H9 (cell line): ENCODE data around the gene PAAF1. TPM values are rescaled to one million over a fixed set of nuclear protein-coding genes. Genes with fewer than 3 reads are reported as not detected.

ENCODE experiments used
- DNase-seq: peaks from one replicate; pipeline ENCODE4 v3.0.0-alpha.2; 2017
- H2AFZ ChIP-seq: one replicate; pipeline ENCODE4 v1.6.1; 2013; ENCODE audit warnings: mild to moderate bottlenecking, low read length, control low read depth, moderate library complexity
- H2AK5ac ChIP-seq: 2 replicates; pipeline ENCODE4 v1.6.1; 2013; ENCODE audit warnings: low read length, control low read depth, mixed read lengths; ENCODE audit not compliant: insufficient read length
- H2BK120ac ChIP-seq: one replicate; pipeline ENCODE4 v1.6.1; 2013; ENCODE audit warnings: low read depth, mild to moderate bottlenecking, low read length, control low read depth, inconsistent platforms; ENCODE audit not compliant: poor library complexity, severe bottlenecking
- H2BK12ac ChIP-seq: 2 replicates; pipeline ENCODE4 v1.6.1; 2013; ENCODE audit warnings: low read length, control low read depth, mixed read lengths, low read depth; ENCODE audit not compliant: insufficient read length
- H2BK15ac ChIP-seq: 2 replicates; pipeline ENCODE4 v1.6.1; 2013; ENCODE audit warnings: low read depth, low read length, control low read depth
- H2BK20ac ChIP-seq: one replicate; pipeline ENCODE4 v1.6.1; 2013; ENCODE audit warnings: low read depth, mild to moderate bottlenecking, low read length, control low read depth, inconsistent platforms; ENCODE audit not compliant: poor library complexity, severe bottlenecking
- H2BK5ac ChIP-seq: 2 replicates; pipeline ENCODE4 v1.6.1; 2013; ENCODE audit warnings: low read length, control low read depth, mixed read lengths; ENCODE audit not compliant: insufficient read length
- H3K14ac ChIP-seq: 2 replicates; pipeline ENCODE4 v1.6.1; 2013; ENCODE audit warnings: low read length, control low read depth; ENCODE audit not compliant: insufficient read depth
- H3K18ac ChIP-seq: 2 replicates; pipeline ENCODE4 v1.6.1; 2013; ENCODE audit warnings: low read depth, mild to moderate bottlenecking, mixed read lengths, low read length, control low read depth; ENCODE audit not compliant: insufficient read length
- H3K23ac ChIP-seq: 2 replicates; pipeline ENCODE4 v1.6.1; 2013; ENCODE audit warnings: low read length, control low read depth, mixed read lengths, low read depth; ENCODE audit not compliant: insufficient read length
- H3K23me2 ChIP-seq: 2 replicates; pipeline ENCODE4 v1.6.1; 2013; ENCODE audit warnings: low read depth, mild to moderate bottlenecking, mixed read lengths, low read length, control low read depth; ENCODE audit not compliant: insufficient read length, poor library complexity, severe bottlenecking
- H3K27ac ChIP-seq: 2 replicates; pipeline ENCODE4 v1.5.1; 2013; ENCODE audit warnings: low read length, control low read depth, mixed read lengths, low read depth; ENCODE audit not compliant: insufficient read length
- H3K27me3 ChIP-seq: 2 replicates; pipeline ENCODE4 v1.6.1; 2013; ENCODE audit warnings: low read length, control low read depth, inconsistent platforms; ENCODE audit not compliant: insufficient read depth
- H3K4ac ChIP-seq: 2 replicates; pipeline ENCODE4 v1.6.1; 2013; ENCODE audit warnings: low read depth, mild to moderate bottlenecking, control low read depth, inconsistent platforms, low read length, moderate library complexity
- H3K4me1 ChIP-seq: 2 replicates; pipeline ENCODE4 v1.6.1; 2013; ENCODE audit warnings: low read length, control low read depth, inconsistent platforms; ENCODE audit not compliant: insufficient read depth
- H3K4me2 ChIP-seq: 2 replicates; pipeline ENCODE4 v1.6.1; 2013; ENCODE audit warnings: low read length, control low read depth, mixed read lengths; ENCODE audit not compliant: insufficient read length, insufficient read depth
- H3K56ac ChIP-seq: 2 replicates; pipeline ENCODE4 v1.6.1; 2013; ENCODE audit warnings: low read depth, mild to moderate bottlenecking, mixed read lengths, low read length, control low read depth; ENCODE audit not compliant: insufficient read length
- H3K79me1 ChIP-seq: 2 replicates; pipeline ENCODE4 v1.6.1; 2013; ENCODE audit warnings: low read depth, mild to moderate bottlenecking, moderate library complexity, low read length, control low read depth, inconsistent platforms; ENCODE audit not compliant: insufficient read depth, poor library complexity, severe bottlenecking
- H3K79me2 ChIP-seq: 2 replicates; pipeline ENCODE4 v1.6.1; 2013; ENCODE audit warnings: low read length, control low read depth, inconsistent platforms; ENCODE audit not compliant: insufficient read depth
- H3K9ac ChIP-seq: 2 replicates; pipeline ENCODE4 v1.6.1; 2013; ENCODE audit warnings: low read length, control low read depth, mixed read lengths; ENCODE audit not compliant: insufficient read length; ENCODE audit errors: extremely low read depth
- H3K9me3 ChIP-seq: one replicate; pipeline ENCODE4 v1.6.1; 2013; ENCODE audit warnings: low read depth, low read length, inconsistent platforms; ENCODE audit not compliant: control insufficient read depth
- H3T11ph ChIP-seq: one replicate; pipeline ENCODE4 v1.6.1; 2013; ENCODE audit warnings: mild to moderate bottlenecking, low read length, control low read depth, inconsistent platforms
- H4K20me1 ChIP-seq: one replicate; pipeline ENCODE4 v1.6.1; 2013; ENCODE audit not compliant: control insufficient read depth, insufficient read length, insufficient read depth
- H4K5ac ChIP-seq: 2 replicates; pipeline ENCODE4 v1.6.1; 2013; ENCODE audit warnings: low read depth, mild to moderate bottlenecking, mixed read lengths, low read length, control low read depth; ENCODE audit not compliant: insufficient read length
- H4K8ac ChIP-seq: replicated peaks from 2 replicates; pipeline ENCODE4 v1.6.1; 2013; ENCODE audit warnings: low read length, control low read depth, mixed read lengths, low read depth; ENCODE audit not compliant: insufficient read length
- H4K91ac ChIP-seq: 2 replicates; pipeline ENCODE4 v1.6.1; 2013; ENCODE audit warnings: low read depth, mild to moderate bottlenecking, moderate library complexity, mixed read lengths, low read length, control low read depth; ENCODE audit not compliant: insufficient read length
- H3K27ac Mint-ChIP-seq, 3 experiments: 2 replicates in 2 of 3; 3 replicates in 1 of 3; pipeline ENCODE4 v1.8.0; 2020 to 2021; ENCODE audit warnings: mixed read lengths in 3 of 3, mild to moderate bottlenecking in 1 of 3, moderate library complexity in 1 of 3
- H3K27me3 Mint-ChIP-seq: 2 replicates; pipeline ENCODE4 v1.8.0; 2021; ENCODE audit warnings: low read depth, mild to moderate bottlenecking, moderate library complexity, mixed read lengths
- H3K36me3 Mint-ChIP-seq, 3 experiments: 2 replicates in 2 of 3; 3 replicates in 1 of 3; pipeline ENCODE4 v1.8.0; 2020 to 2021; ENCODE audit warnings: low read depth in 3 of 3, mixed read lengths in 3 of 3; ENCODE audit not compliant: insufficient read depth in 1 of 3
- H3K4me1 Mint-ChIP-seq, 2 experiments: 2 replicates each; pipeline ENCODE4 v1.8.0; 2020; ENCODE audit warnings: mixed read lengths in 2 of 2
- H3K4me3 Mint-ChIP-seq, 2 experiments: 2 replicates in 1 of 2; 3 replicates in 1 of 2; pipeline ENCODE4 v1.8.0; 2020 to 2021; ENCODE audit warnings: mild to moderate bottlenecking in 2 of 2, mixed read lengths in 2 of 2, moderate library complexity in 1 of 2
- H3K9me3 Mint-ChIP-seq, 2 experiments: 2 replicates in 1 of 2; 3 replicates in 1 of 2; pipeline ENCODE4 v1.8.0; 2020; ENCODE audit warnings: mild to moderate bottlenecking in 2 of 2, mixed read lengths in 2 of 2, moderate library complexity in 1 of 2
- WGBS: extraction: QIAGEN DNeasy Blood & Tissue Kit; methylation state at CpG from one replicate; pipeline ENCODE4 v1.1.7; 2013; ENCODE audit warnings: missing lambda C conversion rate, low lambda C conversion rate, mixed read lengths; ENCODE audit not compliant: insufficient read length; ENCODE audit errors: extremely low coverage; 5-methylcytosine and 5-hydroxymethylcytosine counted together
- total RNA-seq: library from RNA; stranded (reverse); gene quantifications from 2 replicates; pipeline ENCODE4 v1.2.1, GENCODE V29; 2021
- TF ChIP-seq, protein P1 (sequence below): fragments of 200-600 bp; sonication (generic); conservative IDR thresholded peaks from 3 replicates; pipeline ENCODE4 v1.8.0; 2021; ENCODE audit warnings: antibody characterized with exemption, mild to moderate bottlenecking

The PAAF1 gene
- total RNA-seq, 1 experiment from 2014 or later = 24.3 TPM

DNA sequence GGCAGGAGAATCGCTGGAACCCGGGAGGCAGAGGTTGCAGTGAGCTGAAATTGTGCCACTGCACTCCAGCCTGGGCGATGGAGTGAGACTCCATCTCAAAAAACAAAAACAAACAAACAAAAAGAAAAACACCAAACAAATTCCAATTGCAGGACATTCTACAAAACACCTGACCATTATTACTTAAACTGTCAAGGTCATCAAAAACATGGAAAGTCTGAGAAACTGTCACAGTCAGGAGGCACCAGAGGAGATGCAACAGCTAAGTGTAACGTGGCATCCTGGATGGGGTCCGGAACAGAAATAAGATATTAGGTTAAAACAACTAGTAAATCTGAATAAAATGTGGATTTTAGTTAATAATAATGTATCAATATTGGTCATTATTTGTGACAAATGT, 73.1 kb downstream of the PAAF1 start:
- no peak overlapping the region for H2AK5ac ChIP-seq

More for the DNA sequence above, 73.1 kb downstream of the PAAF1 start:
- H4K8ac ChIP-seq = no peak overlapping the region
- H3K9ac ChIP-seq = no peak overlapping the region
- H3T11ph ChIP-seq = no peak overlapping the region
- no peak overlapping the region for H2BK20ac ChIP-seq
- no peaks in the 10 kb centered on the region for H3K4me1 ChIP-seq
- H2BK12ac ChIP-seq = no peak overlapping the region
- no peak overlapping the region for H3K4me2 ChIP-seq
- no peak overlapping the region for H2BK120ac ChIP-seq
- no peaks in the 10 kb centered on the region for H3K79me1 ChIP-seq
- no peak overlapping the region for H3K27ac ChIP-seq
- Mint-ChIP-seq H3K27ac (no peak overlapping the region), H3K9me3 (peaks cover 11 to 12% of the 10 kb centered on the region in 2 experiments), H3K4me3 (no peak overlapping the region), H3K27me3 (no peaks in the 10 kb centered on the region; the same call in 1 of the 2 replicates), H3K36me3 (peaks cover 3 to 12% (median 5%) of the 10 kb centered on the region in 3 experiments; a peak in 5 of 7 replicates), H3K4me1 (peaks cover 1 to 6% of the 10 kb centered on the region in 2 experiments; a peak in 1 of 4 replicates)
- no peak overlapping the region for H3K23ac ChIP-seq
- no peaks in the 10 kb centered on the region for H3K23me2 ChIP-seq
- H2BK15ac ChIP-seq = no peak overlapping the region
- H3K56ac ChIP-seq = no peak overlapping the region
- H4K91ac ChIP-seq = no peak overlapping the region
- H2AFZ ChIP-seq = no peak overlapping the region
- no peaks in the 10 kb centered on the region for H4K20me1 ChIP-seq
- H2BK5ac ChIP-seq = no peak overlapping the region
- no peak for DNase-seq
- no peak overlapping the region for H3K14ac ChIP-seq
- no CpG with 5 or more reads among the region's 5 CpGs for WGBS
- no peak overlapping the region for H3K18ac ChIP-seq
- H3K9me3 ChIP-seq = peaks cover 11% of the 10 kb centered on the region
- no peak overlapping the region for H3K4ac ChIP-seq
- H3K79me2 ChIP-seq = no peaks in the 10 kb centered on the region
- TF ChIP-seq, protein P1, sequence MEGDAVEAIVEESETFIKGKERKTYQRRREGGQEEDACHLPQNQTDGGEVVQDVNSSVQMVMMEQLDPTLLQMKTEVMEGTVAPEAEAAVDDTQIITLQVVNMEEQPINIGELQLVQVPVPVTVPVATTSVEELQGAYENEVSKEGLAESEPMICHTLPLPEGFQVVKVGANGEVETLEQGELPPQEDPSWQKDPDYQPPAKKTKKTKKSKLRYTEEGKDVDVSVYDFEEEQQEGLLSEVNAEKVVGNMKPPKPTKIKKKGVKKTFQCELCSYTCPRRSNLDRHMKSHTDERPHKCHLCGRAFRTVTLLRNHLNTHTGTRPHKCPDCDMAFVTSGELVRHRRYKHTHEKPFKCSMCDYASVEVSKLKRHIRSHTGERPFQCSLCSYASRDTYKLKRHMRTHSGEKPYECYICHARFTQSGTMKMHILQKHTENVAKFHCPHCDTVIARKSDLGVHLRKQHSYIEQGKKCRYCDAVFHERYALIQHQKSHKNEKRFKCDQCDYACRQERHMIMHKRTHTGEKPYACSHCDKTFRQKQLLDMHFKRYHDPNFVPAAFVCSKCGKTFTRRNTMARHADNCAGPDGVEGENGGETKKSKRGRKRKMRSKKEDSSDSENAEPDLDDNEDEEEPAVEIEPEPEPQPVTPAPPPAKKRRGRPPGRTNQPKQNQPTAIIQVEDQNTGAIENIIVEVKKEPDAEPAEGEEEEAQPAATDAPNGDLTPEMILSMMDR = no peak
- no peak overlapping the region for H4K5ac ChIP-seq
- H3K27me3 ChIP-seq = no peaks in the 10 kb centered on the region
